HCT116 (cell line): ENCODE results near the gene SPR. TPM values are rescaled to one million over a fixed set of nuclear protein-coding genes. Genes with fewer than 3 reads are reported as not detected.

Source experiments
- ATAC-seq: fragments of 200-7000 bp; cut with Tn5 transposase; 2 replicates; pipeline ENCODE4 v1.9.1; 2020; ENCODE audit warnings: mild to moderate bottlenecking, moderate library complexity
- BruUV-seq: library from RNA; stranded (reverse); fragments of 400-500 nt; replicated peaks from 2 replicates; lab custom pipeline; 2021; lab: Mats Ljungman, UMichigan
- CTCF ChIA-PET: fragments of 300-600 bp; sonication (Branson Sonifier 250); formaldehyde crosslinking; loops from one replicate; lab custom pipeline; 2021; ENCODE audit warnings: antibody characterized with exemption; lab: Charles Lee
- POLR2A ChIA-PET: fragments of 300-600, 350-600 bp; sonication (Branson Sonifier 250); formaldehyde crosslinking; loops from one replicate; lab custom pipeline; 2021; ENCODE audit warnings: antibody characterized with exemption; lab: Charles Lee
- RAD21 ChIA-PET, 2 experiments: fragments of 300-600 bp; sonication (Branson Sonifier 250); formaldehyde crosslinking; loops; one replicate each; lab custom pipeline; 2023; ENCODE audit warnings: low total read pairs in 2 of 2; ENCODE audit not compliant: uncharacterized antibody in 2 of 2, unreplicated experiment in 2 of 2, low non-redundant PET in 1 of 2; lab: Charles Lee
- DNase-seq: peaks from one replicate; pipeline ENCODE4 v3.0.0-alpha.2; 2010; ENCODE audit warnings: low read depth, low spot score
- H2AFZ ChIP-seq: fragments of 200-600 bp; shearing (Covaris generic), sonication (generic); 2 replicates; pipeline ENCODE4 v1.6.1; 2017; ENCODE audit warnings: low read depth, mixed run types, mixed read lengths, antibody characterized with exemption, low read length; ENCODE audit not compliant: poor library complexity, severe bottlenecking
- H3K27ac ChIP-seq: 2 replicates; pipeline ENCODE4 v1.5.1; 2012; ENCODE audit warnings: low read depth, low read length
- H3K27me3 ChIP-seq: fragments of 200-600 bp; sonication (generic); 2 replicates; pipeline ENCODE4 v1.6.1; 2016; ENCODE audit warnings: mixed run types, low read length, mixed read lengths; ENCODE audit not compliant: insufficient read depth
- H3K36me3 ChIP-seq, 2 experiments: fragments of 200-500 bp in 1 of 2; fragments of 200-600 bp in 1 of 2; sonication (Bioruptor generic) in 1 of 2; sonication (generic) in 1 of 2; 2 replicates each; pipeline versions ENCODE4 v1.5.1 to v1.6.1; 2014 to 2016; ENCODE audit warnings: low read length in 2 of 2, inconsistent platforms in 1 of 2, mixed read lengths in 1 of 2, mixed run types in 1 of 2; ENCODE audit not compliant: insufficient read depth in 2 of 2, control insufficient read depth in 1 of 2
- H3K4me1 ChIP-seq, 2 experiments: fragments of 200-600 bp in 1 of 2; sonication (generic) in 1 of 2; 2 replicates each; pipeline versions ENCODE4 v1.5.1 to v1.6.1; 2012 to 2017; ENCODE audit warnings: low read length in 2 of 2, inconsistent platforms in 1 of 2, mild to moderate bottlenecking in 1 of 2, mixed read lengths in 1 of 2, mixed run types in 1 of 2, moderate library complexity in 1 of 2; ENCODE audit not compliant: insufficient read depth in 2 of 2, control insufficient read depth in 1 of 2
- H3K4me2 ChIP-seq: fragments of 200-600 bp; sonication (generic); 2 replicates; pipeline ENCODE4 v1.6.1; 2017; ENCODE audit warnings: mixed run types, low read length, mixed read lengths
- H3K4me3 ChIP-seq, 2 experiments: fragments of 200-600 bp in 1 of 2; sonication (generic) in 1 of 2; replicated peaks in 1 of 2; 2 replicates each; pipeline ENCODE4 v1.5.1; 2011 to 2016; ENCODE audit warnings: low read length in 2 of 2, control low read depth in 1 of 2, low read depth in 1 of 2, mild to moderate bottlenecking in 1 of 2, mixed read lengths in 1 of 2, mixed run types in 1 of 2
- H3K79me2 ChIP-seq: fragments of 200-600 bp; sonication (generic); 2 replicates; pipeline ENCODE4 v1.6.1; 2017; ENCODE audit warnings: mild to moderate bottlenecking, mixed run types, low read length, moderate library complexity, mixed read lengths; ENCODE audit not compliant: insufficient read depth
- H3K9ac ChIP-seq: fragments of 200-600 bp; sonication (generic); 2 replicates; pipeline ENCODE4 v1.6.1; 2016; ENCODE audit warnings: low read length, mixed read lengths
- H3K9me2 ChIP-seq: fragments of 200-600 bp; sonication (generic), shearing (Covaris generic); 2 replicates; pipeline ENCODE4 v1.6.1; 2017; ENCODE audit warnings: mixed run types, mild to moderate bottlenecking, moderate library complexity; ENCODE audit not compliant: insufficient read depth
- H3K9me3 ChIP-seq, 2 experiments: fragments of 200-500 bp in 1 of 2; fragments of 200-600 bp in 1 of 2; sonication (Bioruptor generic) in 1 of 2; sonication (generic) in 1 of 2; 2 replicates each; pipeline ENCODE4 v1.6.1; 2014 to 2017; ENCODE audit warnings: low read length in 2 of 2, mixed read lengths in 2 of 2, inconsistent platforms in 1 of 2, low read depth in 1 of 2, mild to moderate bottlenecking in 1 of 2, mixed run types in 1 of 2, moderate library complexity in 1 of 2; ENCODE audit not compliant: control insufficient read depth in 1 of 2, insufficient read depth in 1 of 2
- H4K20me1 ChIP-seq: fragments of 200-600 bp; sonication (generic), shearing (Covaris generic); 2 replicates; pipeline ENCODE4 v1.6.1; 2017; ENCODE audit warnings: mixed run types, mild to moderate bottlenecking, moderate library complexity; ENCODE audit not compliant: insufficient read depth
- CTCF ChIP-seq, 3 experiments: fragments of 200-600 bp in 1 of 3; sonication (generic) in 1 of 3; IDR thresholded peaks in 2 of 3; conservative IDR thresholded peaks in 1 of 3; 2 replicates each; pipeline ENCODE4 v1.5.1; 2012 to 2017; ENCODE audit warnings: low read depth in 2 of 3, low read length in 2 of 3, antibody characterized with exemption in 1 of 3, borderline replicate concordance in 1 of 3, control low read depth in 1 of 3, mild to moderate bottlenecking in 1 of 3, mixed read lengths in 1 of 3, mixed run types in 1 of 3, moderate library complexity in 1 of 3; ENCODE audit not compliant: insufficient read depth in 1 of 3
- EGR1 ChIP-seq: IDR thresholded peaks from 2 replicates; pipeline ENCODE4 v1.6.1; 2012; ENCODE audit warnings: low read depth
- ELF1 ChIP-seq: IDR thresholded peaks from 2 replicates; pipeline ENCODE4 v1.6.1; 2012; ENCODE audit warnings: low read depth, borderline replicate concordance
- EZH2 ChIP-seq: fragments of 200-600 bp; sonication (generic); IDR thresholded peaks from 2 replicates; pipeline ENCODE4 v1.6.1; 2017; ENCODE audit warnings: antibody characterized with exemption, mixed run types
- FOSL1 ChIP-seq: IDR thresholded peaks from 2 replicates; pipeline ENCODE4 v1.6.1; 2012; ENCODE audit warnings: low read depth
- JUND ChIP-seq: IDR thresholded peaks from 2 replicates; pipeline ENCODE4 v1.6.1; 2012
- MAX ChIP-seq: IDR thresholded peaks from 2 replicates; pipeline ENCODE4 v1.6.1; 2012
- POLR2A ChIP-seq: IDR thresholded peaks from 2 replicates; pipeline ENCODE4 v1.7.0; 2011; ENCODE audit warnings: borderline replicate concordance; ENCODE audit not compliant: insufficient read depth, insufficient read length; ENCODE audit errors: extremely low read depth
- POLR2AphosphoS5 ChIP-seq: IDR thresholded peaks from 2 replicates; pipeline ENCODE4 v1.6.1; 2011; ENCODE audit warnings: mild to moderate bottlenecking, low read depth, low read length, moderate library complexity
- REST ChIP-seq: IDR thresholded peaks from 2 replicates; pipeline ENCODE4 v1.6.1; 2012; ENCODE audit warnings: low read depth
- SIN3A ChIP-seq: IDR thresholded peaks from 2 replicates; pipeline ENCODE4 v1.6.1; 2012; ENCODE audit warnings: low read depth
- SRF ChIP-seq: IDR thresholded peaks from 2 replicates; pipeline ENCODE4 v1.6.1; 2012; ENCODE audit warnings: low read depth
- TCF7L2 ChIP-seq: IDR thresholded peaks from 2 replicates; pipeline ENCODE4 v1.7.0; 2011; ENCODE audit warnings: borderline replicate concordance, inconsistent platforms; ENCODE audit not compliant: insufficient read depth, insufficient read length; ENCODE audit errors: extremely low read depth
- ZBTB33 ChIP-seq: IDR thresholded peaks from 2 replicates; pipeline ENCODE4 v1.6.1; 2011; ENCODE audit warnings: mild to moderate bottlenecking, low read length, moderate library complexity; ENCODE audit not compliant: insufficient replicate concordance; ENCODE audit errors: extremely low read depth
- intact Hi-C: fragments of 100-400 bp; cut with micrococcal nuclease; formaldehyde crosslinking; loops from 2 replicates; pipeline ENCODE4 v1.10.0; 2022
- total RNA-seq: library from RNA; stranded (reverse); gene quantifications from one replicate; pipeline ENCODE4 v1.2.1, GENCODE V29; 2021; ENCODE audit not compliant: unreplicated experiment

The SPR gene
- total RNA-seq, 1 experiment from 2014 or later = 66.9 TPM

- Histone ChIP-seq H3K4me2 (no peak overlapping the region), H2AFZ (no peak overlapping the region), H3K79me2 (no peaks in the 10 kb centered on the region), H3K27me3 (no peaks in the 10 kb centered on the region), H3K9me2 (no peaks in the 10 kb centered on the region), H3K27ac (no peak overlapping the region), H3K4me1 (peaks cover 0 to 4% of the 10 kb centered on the region in 2 experiments; a peak in 1 of 4 replicates), H3K4me3 (no peak overlapping the region), H3K36me3 (peaks cover 0 to 15% of the 10 kb centered on the region in 2 experiments; a peak in 1 of 4 replicates), H3K9ac (no peak overlapping the region), H4K20me1 (peaks cover 4% of the 10 kb centered on the region; the same call in 1 of the 2 replicates), H3K9me3 (no peaks in the 10 kb centered on the region)
- TF ChIP-seq EGR1 = no peak
- no peak for TF ChIP-seq EZH2
- no peak for TF ChIP-seq SIN3A
- no peak for TF ChIP-seq TCF7L2
- TF ChIP-seq ZBTB33 = no peak
- TF ChIP-seq POLR2A = no peak
- no peak for TF ChIP-seq JUND
- TF ChIP-seq FOSL1 = no peak
- no peak for TF ChIP-seq REST
- TF ChIP-seq MAX = no peak
- TF ChIP-seq SRF = no peak
- no peak for TF ChIP-seq POLR2AphosphoS5
- TF ChIP-seq CTCF (IDR thresholded peaks at IDR 0.05 in 2 of 3, conservative IDR thresholded peaks at IDR 0.05 in 1 of 3; ENCODE audit: borderline replicate concordance in 1 of 3, insufficient read depth in 1 of 3, low read depth in 2 of 3, low read length in 2 of 3) = no peak
- TF ChIP-seq ELF1 = no peak
- no peak for DNase-seq
- BruUV-seq = no TSS peak
- no peak for ATAC-seq
- RAD21 ChIA-PET = no interaction called here
- intact Hi-C loops = no loop called here
- CTCF ChIA-PET = interaction anchor here (1.1 to 1.7 kb wide), 4 partner anchors 8 to 281 kb away, joined by 3 to 6 read pairs (median 5); partner anchors contain the start of gene SPR
- POLR2A ChIA-PET = no interaction called here
Measured at GRCh38 chr2:72895759-72896281, 8.6 kb downstream of the SPR start.
